NCI-H2171 (cell line): Measurements from ENCODE around the gene DNAJB12.
"Not testable (repeated sequence)": the region's sequence is repeated elsewhere in the genome, so short reads cannot be mapped to it uniquely, and the experiment has no call there.

Source experiments
- DNase-seq: peaks from one replicate; lab custom pipeline; 2025; lab: John Stamatoyannopoulos, UW

The DNAJB12 gene

DNA sequence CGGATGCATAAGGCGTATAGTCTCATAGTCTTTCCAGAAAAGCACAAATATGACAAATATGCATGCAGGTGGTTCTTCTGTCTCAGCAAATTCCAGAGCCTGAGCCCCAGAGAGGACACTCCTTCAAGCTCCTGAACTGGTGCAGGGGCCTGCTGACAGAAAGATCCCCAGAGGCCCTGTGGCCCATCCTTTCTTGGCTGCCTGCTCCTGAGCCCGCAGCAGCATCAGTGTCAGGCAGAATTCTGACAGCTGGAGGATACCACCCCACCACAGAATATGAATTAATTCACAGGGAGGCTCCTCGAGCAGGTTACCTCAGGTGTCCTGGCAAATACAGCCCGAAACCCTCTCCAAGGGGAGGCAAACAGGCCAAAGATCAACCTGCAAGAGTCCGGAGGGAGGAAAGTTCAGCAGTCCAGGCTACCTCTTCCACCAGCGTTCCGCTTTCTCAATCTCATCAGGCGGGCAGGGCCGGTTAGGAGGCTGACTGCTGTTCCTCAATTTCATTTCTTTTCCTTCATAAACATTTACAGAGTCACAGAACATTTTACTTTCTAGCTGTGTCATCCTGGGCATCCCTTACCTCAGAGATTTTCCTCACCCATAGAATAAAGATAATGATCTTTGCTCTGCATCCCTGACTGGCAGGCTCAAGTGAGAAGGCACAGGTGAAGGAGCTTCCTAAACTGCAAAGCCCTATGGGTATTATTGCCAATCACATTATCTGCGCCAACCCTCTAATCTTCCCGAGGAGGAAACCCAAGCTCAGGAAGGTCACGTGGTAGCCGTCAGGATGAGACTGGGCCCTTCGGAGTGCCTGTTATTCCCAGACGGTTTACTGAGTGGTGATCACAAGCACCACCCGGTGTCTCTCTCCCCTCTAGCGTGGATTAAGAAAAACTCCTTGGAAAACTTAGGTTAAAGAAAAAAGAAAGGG is 1.4 kb downstream of the DNAJB12 start:
- DNase-seq, result peak; percentile 23

DNA sequence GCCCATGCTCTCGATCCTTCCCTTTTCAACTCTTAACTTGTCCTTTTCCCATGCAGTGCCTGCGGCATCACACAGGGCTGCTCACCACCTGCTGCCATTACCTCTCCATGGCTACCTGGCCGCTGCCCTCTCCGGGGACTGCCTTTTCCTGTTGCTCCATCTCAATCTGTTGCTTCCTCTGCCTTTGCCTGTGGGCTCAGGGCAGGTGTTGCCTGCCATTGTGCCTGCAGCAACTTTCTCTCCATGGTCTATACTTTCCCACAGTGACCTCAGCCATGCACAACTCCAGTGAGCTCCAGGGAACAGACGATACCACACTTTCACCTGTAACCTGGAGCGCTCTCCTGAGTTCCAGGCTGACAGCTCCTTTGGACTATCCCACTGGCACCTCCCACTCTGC is 3.2 kb downstream of the DNAJB12 start:
- no peak for DNase-seq

DNA sequence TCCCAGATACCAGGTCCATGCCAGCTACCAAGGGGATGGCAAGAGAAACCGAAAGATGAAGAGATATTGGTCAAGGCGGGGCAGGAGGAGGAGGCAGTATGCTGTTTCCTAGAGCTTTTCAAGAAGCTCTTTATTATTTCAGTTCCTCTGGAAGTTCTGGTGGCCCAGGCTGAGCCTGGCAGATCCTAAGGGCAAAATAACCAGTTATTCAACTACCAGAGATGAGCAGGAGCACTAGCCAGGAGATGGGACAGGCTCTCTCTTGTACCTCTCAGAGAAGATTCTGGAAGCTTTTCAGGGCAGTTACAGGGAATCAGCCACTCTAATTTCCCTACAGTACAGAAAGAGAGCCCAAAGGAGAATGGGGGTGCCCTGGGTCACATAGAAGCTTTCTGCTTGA is 5.3 kb downstream of the DNAJB12 start:
- DNase-seq, result no peak

DNA sequence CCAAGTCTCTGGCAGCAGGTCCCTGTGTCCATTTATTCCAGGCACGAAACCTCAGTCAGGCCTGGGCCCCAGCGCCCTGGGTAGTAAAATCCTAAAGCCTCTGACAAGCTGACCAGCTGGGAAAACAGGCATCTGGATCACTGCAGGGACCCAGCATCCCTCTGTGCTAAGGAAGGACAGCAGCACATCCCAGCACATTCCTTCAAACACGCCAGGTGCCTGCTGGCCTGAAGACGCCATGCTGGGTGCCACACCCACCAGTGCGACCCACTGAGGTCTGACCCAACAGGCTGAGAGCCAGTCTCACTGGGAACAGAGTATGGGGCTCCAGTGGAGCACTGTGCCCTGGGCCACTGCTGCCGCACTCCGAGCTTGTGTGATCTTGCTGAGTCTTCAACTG is 6.4 kb downstream of the DNAJB12 start:
- no peak for DNase-seq

DNA sequence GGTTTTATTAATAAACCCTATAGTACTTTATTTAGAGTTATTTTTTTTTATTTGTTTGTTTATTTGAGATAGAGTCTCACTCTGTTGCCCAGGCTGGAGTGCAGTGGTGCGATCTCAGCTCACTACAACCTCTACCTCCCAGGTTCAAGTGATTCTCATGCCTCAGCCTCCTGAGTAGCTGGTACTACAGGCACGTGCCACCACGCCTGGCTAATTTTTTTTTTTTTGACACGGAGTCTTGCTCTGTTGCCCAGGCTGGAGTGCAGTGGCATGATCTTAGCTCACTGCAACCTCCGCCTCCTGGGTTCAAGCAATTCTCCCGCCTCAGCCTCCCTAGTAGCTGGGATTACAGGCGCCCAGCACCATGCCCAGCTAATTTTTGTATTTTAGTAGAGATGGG is 8.6 kb downstream of the DNAJB12 start:
- not testable (repeated sequence) for DNase-seq

DNA sequence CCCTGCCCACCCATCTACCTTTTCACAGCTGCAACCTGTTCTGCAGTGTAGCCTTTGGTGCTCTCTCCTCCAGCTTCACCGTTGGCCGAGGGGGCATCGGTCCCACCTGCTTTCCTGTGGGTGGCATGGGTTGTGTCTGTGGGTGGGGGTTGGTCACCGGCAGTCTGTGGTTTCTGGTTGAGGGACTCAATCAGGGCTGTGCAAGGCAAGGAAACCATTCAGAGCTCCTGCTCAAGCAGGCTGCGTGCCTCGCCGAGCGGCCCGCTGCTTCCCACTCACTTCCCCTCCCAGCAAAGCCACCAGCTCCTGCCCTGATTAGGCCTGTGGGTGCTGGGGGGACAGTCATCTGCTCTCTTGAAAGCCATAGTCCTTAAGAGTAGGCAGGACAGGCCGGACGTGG is 9.8 kb downstream of the DNAJB12 start:
- DNase-seq, result no peak

DNA sequence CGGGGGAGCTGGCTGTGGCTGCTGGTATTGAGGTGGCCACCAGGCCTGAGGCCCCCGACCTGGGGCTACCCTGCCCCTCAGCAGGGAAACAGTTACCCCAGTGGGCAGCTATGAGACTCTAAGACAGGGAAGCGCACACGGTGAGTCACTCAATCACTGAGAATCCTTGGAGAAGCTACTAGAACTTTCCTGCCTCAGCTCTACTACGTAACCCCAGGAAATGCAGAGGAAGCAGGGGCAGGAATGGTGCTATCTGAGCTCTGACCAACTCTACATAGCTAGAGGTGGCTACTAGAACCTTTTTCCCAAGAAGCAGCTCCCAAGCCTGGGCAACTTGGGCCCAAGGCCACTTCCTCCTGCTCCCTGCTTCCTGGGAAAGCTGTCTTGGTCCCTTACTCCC is 11.8 kb downstream of the DNAJB12 start:
- DNase-seq, result no peak

DNA sequence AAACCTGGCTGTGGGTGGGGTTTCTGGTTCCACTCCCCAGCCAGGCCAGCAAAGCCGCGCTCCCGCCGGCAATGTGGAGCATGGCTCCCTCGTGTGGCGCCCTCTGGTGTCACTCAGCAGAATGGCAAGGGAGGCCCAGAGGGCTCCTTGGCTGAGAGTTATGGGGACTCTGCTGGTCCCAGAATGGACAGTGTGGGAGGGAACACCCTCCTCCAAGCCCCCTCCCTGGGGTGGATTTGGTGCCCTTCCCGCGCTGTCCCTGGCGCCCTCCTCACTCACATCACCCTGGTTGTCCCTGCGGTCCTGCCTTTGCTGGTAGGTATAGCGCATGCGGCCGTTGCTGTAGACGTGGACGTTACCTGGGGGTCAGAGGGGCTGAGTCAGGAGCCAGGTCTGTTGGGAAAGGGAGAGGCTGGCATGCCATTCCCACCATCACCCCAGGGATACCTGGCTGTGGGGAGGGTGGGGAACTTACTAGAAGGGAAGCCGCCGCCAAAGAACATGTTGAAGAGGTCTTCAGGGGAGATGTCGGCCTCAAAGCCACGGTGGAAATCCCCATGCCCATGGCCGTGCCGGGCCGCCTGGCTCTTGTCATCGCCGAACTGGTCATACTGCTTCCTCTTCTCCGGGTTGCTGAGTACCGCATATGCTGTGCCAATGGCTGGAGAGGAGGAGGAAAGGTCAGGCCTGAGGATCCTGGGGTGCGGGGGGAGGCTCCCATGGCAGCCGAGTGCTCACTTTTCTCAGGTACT is 14.0 kb downstream of the DNAJB12 start:
- no peak for DNase-seq

DNA sequence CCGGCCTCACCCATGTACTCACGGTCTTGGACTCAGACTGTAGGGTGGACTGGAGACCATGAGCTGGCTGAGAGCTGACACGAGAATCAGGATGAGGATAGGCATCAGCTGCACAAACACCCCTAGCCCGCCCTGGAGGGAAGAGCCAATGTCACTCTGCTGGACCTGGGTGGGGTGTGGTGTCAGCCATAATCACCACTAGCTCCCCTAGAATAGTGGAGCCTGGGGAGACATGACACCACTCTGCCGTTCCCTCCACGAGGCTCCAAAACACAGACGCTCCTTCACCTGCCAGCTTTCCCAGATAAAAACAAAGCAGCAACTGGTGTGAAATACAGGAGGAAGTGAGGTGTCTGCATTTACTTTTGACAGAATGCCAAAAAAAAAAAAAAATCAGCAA is 16.5 kb downstream of the DNAJB12 start:
- no peak for DNase-seq

DNA sequence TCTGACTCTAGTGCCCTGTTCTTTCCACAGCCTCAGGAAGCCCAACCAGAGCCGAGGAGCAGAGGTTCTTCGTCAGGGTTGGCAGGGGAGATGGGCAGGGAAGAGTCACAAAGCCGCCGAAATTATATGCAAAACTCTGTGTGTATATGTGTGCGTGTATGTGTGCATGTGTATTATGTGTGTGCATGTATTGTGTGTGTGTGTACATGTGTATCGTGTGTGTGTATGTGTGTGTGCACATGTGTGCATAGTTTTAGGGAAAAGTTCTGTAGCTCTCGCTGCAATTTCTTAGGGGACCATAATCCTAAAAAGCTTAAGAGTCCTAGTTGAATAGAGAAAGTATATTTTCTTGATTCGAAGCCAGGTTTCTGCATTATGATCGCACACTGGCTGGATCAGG is 17.0 kb downstream of the DNAJB12 start:
- no peak for DNase-seq

DNA sequence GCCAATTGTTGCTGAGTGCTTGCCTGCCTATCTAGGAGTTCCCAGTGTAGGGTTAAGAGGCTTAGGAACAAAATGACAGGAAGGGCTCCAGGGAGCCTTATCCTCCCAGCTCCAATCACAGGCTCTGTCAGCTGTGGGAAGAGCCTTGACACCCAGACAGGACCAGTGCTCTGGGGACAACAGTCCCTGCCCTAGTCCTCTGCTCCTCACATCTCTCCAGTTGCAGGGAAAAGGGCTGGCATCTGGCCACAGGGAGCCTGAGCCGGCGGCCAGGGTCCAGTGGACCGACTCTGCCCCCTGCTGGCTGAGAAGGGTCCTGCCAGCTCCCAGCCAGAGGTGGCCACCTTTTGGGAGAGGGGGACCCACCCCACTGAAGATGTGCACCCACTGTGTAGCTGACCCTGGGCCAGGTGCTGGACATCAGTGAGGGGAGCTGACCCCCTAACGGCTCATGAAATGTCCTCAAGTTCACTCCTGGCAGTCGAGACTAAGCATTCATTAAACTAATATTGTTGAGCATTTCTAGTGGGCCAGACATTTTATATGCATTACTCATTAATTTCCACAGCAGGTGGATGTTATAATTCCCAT is 17.6 kb downstream of the DNAJB12 start:
- DNase-seq, result no peak

DNA sequence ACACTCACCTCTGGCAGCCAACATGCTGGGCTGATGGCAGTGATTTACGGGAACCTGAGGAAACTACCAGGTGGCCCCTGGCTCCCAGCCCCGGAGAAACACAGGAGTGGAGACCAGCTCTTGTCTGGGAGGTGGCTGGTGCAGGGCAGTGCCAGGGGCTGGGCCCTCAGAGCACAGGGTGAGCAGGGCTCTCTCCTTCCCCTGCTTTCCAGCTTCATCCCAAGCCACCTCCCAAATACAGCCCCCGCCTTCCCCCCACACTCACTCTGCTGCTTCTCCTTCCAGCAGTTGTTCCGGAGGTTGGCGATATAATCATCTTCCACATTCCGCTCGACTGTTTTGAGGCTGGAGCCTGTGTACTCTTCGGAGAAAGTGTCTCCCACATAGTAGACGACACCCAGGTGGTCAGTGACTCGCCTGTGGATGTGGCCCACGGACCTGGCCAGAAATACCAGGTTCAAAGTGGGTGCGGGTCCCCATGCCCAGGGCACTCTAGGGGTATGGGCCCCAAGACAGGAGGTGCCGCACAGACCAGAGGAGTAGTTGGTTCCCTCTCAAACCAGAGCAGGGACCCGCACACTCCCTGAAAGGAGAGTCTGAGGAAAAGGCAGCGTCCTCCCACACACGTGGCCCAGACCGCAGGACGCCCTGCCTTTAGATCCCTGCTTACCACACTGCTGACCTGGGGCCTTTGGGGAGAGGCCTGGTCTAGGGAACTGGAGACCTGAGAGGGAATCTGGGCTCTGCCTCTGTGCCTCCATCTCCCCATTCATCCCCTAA is 18.3 kb downstream of the DNAJB12 start:
- DNase-seq, result no peak

DNA sequence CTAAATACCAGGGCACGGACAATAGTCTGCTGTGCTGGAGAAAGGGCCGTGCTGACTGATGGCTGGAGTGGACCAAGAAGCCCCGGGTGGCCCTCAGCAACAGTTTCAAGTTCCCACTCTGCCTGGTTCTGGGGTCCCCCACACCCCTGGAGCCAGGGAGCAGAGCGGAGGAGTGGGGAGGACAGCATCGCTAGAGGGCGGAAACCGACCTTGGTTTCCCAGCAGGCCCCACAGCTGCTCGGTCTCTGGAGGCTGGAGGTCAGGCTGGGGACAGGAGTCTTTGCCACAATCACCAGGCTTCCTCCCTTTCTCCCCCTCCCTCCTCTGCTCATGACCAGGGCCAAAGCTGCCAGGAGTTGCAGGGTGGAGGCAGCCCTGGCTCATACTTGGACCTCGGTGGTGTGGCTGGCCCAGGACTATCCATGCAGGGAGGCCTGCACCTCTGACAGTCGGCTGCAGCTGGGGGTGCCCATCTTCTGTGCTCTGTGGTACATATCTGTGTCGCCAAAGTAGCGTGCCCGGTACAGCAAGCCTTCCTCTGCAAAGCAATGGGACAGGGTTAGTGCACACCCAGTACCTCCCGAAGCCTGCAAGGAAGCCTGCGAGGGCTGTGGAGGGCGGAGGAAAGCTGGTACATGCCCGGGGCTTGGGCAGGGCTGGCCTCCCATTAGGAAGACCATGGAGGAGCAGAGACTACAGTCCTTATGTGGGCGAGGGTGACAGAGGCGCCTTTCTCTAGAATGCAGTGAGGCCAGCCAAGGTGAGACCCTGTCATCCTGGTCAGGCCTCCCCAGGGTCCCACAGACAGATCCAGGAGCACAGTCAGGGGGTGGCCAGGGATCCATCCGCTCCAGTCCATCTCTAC is 19.1 kb downstream of the DNAJB12 start:
- DNase-seq, result no peak

DNA sequence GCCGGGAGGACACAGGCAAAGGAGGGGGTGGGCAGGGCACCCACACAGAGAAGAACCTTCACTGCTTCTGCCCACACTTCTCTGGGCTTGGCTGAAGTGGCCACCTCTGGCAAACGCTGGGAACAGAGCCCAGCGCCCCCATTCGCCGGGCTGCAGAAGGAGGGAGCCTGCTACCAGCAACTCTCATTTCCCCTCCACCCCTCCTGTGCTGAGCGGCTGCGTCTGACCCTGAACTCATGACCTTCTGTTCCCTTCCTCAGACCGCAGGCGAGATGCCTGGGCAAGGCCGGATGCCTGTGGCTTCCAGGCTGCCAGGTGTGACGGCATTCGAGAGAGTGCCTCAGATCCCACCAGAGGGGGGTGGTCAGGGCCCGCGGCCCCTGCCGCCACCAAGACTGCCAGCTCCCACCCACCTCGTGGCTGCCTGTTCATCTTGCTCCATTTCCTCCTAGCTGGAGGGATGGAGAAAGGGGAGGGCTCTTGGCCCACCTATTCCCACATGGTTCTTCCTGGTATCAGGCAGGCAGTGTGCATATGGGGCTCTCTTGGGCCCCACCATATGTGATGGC is 19.8 kb downstream of the DNAJB12 start:
- DNase-seq, result no peak

DNA sequence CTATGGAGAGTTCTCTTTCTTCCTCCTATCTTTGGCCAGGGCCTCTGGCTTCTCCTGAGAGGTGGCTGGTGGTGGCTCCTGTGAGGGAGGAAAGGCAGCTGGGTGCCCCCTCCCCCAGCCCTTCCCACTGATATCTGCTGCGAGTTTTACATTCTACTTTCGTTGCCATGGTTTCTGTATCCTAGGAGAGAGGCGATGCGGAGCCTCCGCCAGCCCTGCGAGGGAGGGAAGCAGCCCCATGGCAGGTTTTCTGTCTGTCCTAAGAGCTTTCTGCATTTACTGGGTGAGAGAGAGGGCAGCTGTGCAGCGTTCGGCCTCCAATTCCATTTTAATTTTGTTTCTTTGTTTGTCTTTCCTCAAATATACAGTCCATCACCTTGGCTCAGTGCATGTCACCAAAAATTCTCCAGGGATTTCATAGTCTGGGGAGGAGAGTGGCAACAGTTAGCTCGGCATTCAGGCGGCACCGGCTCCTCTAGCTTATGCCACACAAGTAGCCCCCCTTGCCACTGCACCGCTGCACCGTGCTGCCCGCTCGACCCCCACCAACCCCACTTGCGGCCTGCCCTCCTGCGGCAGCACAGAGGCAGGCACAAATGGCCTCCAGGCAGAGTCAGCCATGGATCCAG is 20.4 kb downstream of the DNAJB12 start:
- DNase-seq, result peak; percentile 76

DNA sequence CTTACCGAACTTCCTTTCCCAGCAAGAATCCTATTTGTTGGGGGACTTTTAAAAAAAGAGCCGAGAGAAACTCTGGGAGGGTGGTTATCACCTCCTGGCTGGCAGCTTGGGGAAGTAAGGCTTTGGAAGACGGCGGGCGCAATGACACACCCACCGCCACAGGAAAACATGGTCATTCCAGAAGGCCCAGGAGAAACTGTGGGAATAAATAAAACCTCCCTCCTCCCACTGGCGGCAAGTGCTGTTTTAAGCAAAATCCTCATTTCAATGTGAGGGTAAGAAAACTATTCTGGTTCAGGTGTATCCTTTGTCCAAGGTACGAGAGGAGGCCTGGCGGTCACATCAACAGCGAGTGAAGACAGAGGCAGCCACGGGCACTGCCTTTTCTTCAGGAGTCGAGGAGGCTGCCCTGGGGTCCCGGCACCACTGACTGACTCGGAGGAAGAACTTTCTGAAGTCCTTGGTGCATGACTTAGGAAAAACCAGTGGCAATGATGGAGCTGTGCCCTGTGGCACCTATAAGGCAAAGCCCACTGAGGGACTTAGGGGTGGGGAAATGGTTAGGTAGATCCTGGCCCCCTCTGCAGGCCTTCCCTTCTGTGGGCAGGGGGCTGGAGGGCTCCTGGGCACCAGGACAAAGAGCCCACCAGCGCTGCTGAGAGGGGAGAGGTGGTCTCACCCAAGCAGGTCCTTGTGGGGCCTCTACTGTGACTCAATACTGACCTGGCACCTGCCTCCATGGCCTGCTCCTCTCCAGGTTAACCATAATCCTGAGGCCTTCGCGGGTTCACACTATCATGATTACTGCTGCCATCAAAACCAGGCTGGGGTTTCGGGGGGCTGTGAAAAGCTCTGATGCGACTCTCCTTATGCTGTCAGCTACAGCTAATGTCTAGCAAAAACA is 21.4 kb downstream of the DNAJB12 start:
- no peak for DNase-seq

DNA sequence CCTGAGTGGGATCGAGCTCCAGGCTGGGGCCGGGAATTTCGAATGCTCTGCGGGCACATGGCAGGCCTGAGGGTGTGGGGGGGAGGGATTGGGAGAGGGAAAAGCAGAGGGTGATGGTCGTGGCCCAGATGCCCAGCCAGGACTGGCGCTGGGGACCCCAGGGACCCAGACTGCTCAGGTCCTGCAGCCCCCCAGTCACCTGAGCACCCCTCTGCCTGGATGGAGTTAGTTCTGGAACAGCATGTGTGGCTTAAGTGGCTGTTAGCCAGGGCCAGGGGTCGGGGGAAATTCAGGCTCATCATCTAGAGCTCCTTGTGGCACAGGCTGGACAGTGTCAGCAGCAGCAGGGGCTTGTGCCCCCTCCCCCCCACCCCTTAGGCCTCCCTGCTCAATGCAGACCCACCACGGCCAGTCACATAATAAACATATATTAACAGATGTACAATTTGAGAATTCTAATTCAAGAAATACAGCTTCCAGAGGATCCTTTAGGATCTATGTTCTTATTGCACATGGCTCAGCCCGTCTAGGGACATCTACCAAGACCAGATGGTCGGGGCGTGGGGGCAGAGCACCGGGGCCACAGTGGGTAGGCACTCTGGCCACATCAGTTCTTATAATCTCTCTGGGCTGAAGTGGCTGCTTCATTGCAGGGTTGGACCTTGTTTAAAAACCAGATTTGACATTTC is 22.2 kb downstream of the DNAJB12 start:
- no peak for DNase-seq

DNA sequence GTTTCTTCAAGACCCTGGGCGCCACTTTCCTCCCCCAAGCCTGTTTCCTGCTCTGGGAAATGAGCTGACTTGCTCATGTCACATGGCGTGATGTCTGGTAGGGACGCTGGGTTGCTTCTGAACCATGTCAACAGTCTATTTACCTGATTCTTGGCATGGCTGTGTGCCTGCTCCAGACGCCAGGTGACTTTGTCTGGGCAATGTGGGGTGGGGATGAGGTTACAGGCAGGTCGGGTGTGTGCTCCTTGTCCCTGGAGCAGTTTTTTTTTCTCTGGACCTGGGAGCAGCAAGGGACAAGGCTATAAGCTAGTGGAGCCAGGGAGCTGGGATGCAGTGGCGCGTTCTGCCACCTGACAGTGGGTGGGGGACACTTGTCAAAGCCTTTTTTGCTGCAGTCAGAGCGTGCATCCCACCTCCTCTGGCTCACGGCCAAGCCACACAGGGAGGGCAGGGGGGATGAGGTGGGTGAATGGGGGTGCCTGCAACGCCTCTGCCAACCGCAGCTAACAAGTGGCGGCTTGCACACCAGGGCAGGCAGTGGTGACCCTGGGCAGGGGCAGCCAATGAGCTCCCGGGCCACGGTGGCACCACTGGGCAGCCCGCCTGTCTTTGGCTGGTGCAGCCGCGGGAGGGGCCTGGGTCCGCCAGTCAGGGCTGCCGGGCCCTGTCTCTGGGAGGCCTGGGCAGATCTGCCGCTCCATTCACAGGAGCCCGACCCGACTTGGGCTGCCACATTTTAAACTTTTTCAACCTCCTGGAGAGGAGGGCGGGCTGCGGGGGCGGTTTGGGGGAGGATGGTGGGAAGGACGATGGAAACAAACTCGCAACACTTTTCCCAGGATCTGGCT is 22.9 kb downstream of the DNAJB12 start:
- DNase-seq, result peak; percentile 85
